Stimulated activated CD4-positive, alpha-beta T cell treated with anti-CD3 and anti-CD28 coated beads, Interleukin-15, amount 100 ng/mL, for 48 hours (primary cell): ENCODE results near the gene COL4A6.
"Not testable (repeated sequence)": the region's sequence is repeated elsewhere in the genome, so short reads cannot be mapped to it uniquely, and the experiment has no call there.

Experiments
- DNase-seq, 2 donors: peaks; one replicate each; pipeline ENCODE4 v3.0.0-alpha.2; 2020; ENCODE audit warnings: low read depth in 2 of 2

COL4A6 gene

DNA sequence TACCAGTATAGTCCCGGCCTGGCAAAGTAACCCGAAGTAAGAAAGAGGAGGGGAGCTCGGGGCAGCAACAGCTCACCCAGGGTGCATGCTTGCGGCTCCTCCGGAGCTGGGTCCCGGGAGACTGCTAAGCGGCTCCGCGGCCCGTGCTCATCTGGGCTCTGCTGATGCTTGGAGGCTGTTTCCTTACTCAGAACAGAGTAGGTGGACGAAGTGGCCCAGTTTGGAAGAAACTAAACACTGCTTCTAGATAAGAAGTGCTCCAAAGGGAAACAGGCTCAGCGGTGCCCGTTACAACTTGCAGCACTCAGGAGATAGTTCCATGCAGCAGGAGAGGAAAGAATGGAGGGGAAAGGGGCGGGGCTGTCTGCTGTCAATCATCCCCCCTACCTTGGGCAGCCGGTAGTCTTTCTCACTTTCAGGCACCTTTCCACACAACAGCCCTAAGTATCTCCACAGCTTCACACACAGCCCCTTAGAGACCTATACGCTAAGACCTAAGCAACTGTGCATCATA lies at the start of gene COL4A6:
COL4A6 (minus strand) TSS at position 313 of the 514 bp plus-strand sequence; CDS start at position 87, 226 bp downstream.
- no peak for DNase-seq

DNA sequence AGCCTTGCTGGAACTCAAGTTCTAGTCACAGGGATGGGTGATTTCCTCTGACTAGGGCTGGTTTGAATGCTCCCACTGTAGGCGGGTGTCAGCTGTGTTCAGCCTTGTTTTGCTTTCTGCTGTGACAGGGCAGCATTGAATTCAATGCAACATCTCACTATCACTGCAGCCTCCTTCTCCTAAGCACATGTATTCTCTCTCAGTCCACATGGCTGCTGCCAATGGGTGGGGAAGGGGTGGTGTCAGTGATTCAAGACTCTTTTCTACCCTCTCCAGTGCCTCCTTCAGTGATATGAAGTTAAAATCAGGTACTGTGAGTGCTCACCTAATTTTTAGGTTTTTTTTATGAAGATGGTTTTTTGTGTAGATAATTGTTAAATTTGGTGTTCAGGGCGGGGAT lies 47.7 kb upstream of the COL4A6 start:
- DNase-seq = no peak

DNA sequence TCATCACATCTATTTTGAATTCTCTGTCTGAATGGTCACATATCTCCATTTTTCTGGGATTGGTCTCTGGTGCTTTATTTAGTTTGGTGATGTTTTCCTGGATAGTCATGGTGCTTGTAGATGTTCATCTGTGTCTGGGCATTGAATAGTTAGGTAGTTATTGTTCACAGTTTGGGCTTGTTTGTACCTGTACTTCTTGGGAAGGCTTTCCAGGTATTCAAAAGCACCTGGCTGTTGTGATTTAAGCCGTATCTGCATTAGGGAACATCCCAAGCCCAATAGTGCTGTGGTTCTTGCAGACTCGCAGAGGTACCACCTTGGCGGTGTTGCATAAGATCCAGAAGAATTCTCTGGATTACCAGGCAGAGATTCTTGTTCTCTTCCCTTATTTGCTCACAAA lies 46.0 kb upstream of the COL4A6 start:
- DNase-seq = no peak

DNA sequence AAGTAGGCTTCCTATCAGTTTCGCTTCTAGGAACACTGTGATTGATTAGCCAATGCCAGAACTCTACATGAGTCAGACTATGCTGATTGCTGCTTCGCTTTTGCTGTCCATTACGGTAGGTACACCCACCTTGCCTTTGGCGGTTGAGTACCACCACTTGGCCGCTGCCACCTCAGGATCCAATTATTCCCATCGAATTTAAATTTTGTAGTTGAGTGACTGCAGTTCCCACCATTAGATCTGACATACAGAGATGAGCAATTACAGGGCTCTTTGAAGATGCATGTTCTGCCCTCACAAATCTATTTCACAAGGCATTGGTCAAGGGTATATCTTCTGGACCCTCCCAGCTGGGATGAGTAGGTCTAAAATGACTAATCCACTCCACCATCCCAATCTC lies 43.3 kb upstream of the COL4A6 start:
- DNase-seq = not testable (repeated sequence)

GRCh38 chrX:108473979-108474378 lies 35.8 kb upstream of the COL4A6 start:
- no peak for DNase-seq

- no peak for DNase-seq
Observed at GRCh38 chrX:108468486-108468885, 30.3 kb upstream of the COL4A6 start.

DNA sequence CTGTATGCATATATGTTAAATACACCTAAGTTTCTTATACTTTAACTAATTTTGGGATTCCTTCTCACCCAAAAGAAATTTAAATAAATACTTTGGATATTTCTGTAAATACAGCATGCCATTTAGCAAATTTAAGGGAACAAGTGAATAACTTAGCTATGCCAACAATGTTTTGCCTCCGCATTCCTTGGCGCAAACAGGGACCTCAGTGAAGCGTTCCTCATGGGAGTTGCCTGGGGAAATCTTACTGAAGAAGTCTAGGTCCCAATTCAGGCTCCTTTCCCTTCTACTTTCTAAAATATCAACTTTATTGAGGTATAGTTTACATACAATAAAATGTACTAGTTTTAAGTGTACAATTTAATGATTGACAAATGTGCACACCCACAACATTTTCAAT lies 26.4 kb upstream of the COL4A6 start:
- no peak for DNase-seq

GRCh38 chrX:108456971-108457477 lies 18.8 kb upstream of the COL4A6 start:
- DNase-seq = no peak

DNA sequence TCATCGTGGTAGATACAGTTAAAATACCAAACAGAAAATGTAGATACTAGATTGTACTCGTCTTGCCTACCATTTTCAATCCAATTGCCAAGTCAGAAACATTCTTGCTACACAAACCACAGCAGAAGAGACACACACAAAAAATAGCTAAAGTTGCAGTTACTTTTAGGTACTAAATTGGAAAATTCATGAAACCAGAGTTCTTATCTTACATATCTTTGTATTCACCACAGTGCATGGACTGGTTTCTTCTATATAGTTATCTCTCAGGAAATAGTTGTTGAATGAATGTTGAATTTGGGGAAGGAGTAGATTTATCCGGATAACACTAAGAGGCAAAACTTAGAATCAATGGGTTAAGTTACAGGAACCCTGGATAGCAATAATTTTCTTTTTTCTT lies 15.6 kb upstream of the COL4A6 start:
- DNase-seq = no peak

- no peak for DNase-seq
Observed at GRCh38 chrX:108447303-108447702, 9.1 kb upstream of the COL4A6 start.

DNA sequence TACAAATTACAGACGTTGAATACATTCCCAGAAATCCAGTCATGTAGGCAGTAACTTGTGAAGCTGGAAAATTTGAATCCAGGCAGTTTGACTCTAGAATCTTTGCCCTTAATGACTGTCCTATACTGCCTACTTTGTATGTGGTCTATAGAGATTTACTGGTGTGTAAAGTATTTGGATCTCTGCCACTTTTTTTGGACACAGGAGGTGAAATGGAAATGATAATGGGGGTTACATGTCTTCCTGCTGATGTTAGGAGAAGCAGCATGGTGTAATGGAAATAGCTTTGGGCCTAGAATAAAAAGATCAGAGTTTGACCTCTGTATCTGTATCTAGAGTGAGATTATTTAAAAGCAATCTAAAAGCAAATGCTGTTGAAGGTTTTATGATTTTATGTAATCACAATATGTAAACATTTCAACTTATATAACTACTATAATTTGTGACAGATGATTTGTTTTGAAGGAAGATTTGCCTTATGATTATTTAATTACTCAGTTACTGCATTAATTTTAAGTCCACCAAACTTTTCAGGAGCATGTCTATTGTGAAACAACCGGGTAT lies 4.8 kb upstream of the COL4A6 start:
- DNase-seq = no peak

GRCh38 chrX:108439961-108440696 lies 1.9 kb upstream of the COL4A6 start:
- DNase-seq = no peak

DNA sequence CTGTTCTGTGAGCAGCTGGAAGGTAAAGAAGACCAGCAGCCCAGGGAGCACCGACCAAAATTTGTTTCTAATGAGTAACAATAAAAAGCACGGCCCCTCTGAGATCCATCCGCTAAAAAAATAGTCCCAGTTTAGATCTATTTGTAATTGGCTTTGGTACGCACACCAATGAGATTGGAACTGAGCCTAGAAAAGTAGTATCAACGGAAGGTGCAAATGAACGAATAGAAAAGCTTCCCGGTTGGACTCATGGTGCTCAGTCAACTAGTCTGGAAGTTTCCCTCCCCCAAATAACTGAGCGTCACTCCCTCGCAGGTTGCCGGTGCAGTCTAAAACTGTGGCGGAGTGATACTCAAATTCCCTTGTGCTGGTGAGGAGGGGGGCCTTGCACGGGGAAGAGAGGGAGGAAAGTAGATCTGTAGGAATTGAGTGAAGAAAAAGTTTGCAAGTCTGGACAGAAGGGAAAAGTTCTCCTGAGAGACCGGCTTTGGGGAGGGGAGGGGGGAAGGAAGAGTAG lies 1.3 kb upstream of the COL4A6 start, which contains the start of gene COL4A5:
COL4A5 (plus strand) TSS at position 413 of the 517 bp plus-strand sequence. CDS start 288 bp downstream, outside the sequence.
- DNase-seq = no peak

DNA sequence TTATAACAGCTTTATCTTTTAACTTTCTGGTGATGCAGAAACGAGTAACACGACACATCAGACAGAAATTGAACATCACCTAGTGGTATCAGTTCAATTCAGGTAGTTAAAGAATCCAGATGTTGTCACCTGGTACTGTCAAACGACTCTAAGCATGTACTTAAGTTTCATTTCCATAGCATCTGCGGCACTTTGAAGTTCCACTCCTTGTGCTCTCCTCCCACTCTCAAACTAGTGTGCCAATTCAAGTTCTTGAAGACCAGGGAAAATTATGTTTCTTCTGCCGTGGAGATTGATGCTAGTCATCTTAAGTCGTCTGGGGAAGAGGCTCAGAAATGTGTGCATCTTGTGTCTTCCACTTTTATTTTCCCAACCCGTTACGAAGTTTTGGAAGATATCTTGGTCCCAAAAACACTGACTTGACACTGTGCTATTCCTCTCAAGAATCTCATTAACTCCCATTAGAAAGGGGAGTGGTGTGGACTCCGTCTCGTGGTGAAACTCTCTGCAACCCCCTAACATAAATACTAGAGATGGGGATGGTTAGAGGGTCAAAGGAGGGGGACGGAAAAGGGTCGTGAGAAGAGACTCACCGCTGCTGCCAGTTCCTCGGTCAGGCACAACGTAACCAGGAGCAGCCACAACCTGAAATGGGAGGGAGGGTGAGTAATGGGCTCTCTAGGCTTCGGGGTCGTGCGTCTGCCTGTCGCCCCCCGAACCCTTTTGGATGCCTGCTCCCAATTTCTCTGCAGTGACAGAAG lies 693 bp downstream of the COL4A6 start:
- no peak for DNase-seq

DNA sequence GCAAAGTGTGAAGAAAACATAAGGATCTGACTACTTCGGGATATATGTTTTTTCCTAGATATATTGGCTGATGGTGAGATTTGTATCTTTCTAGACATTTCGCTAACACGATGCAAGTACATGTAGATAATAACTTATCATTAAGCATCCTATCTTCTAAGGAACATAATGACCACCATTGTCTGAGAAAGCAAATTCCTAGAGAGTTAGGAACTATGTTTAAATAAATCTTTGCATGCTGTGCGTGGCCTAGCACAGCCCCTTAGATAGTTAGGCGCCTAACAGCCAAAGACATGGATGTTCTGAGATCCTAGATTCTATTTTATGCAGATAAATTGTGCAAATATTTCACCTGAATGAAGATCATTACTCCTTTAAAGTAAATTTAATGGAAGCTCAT lies 3.0 kb downstream of the COL4A6 start:
- no peak for DNase-seq

DNA sequence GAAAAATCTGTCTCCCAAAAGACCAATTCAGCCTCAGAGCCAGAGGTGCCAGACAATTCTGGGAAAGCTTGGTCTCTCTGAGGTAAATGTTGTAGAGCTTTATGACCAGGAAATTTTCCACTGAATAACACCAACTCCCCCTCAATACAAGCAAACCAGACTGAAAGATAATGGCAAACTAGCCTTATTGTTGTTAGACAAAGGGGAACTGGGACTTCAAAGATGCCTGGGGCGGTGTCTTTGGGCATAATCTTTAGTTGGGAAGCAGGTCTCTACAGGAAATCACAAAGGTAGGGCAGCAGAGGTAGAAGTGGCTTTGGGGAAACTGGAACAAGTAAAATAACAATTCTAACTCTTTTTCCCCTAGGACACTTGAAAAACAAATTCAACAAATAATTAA lies 12.0 kb downstream of the COL4A6 start:
- no peak for DNase-seq

- no peak for DNase-seq
Observed at GRCh38 chrX:108420481-108420880, 17.7 kb downstream of the COL4A6 start.

GRCh38 chrX:108419401-108419800 lies 18.8 kb downstream of the COL4A6 start:
- DNase-seq = no peak

DNA sequence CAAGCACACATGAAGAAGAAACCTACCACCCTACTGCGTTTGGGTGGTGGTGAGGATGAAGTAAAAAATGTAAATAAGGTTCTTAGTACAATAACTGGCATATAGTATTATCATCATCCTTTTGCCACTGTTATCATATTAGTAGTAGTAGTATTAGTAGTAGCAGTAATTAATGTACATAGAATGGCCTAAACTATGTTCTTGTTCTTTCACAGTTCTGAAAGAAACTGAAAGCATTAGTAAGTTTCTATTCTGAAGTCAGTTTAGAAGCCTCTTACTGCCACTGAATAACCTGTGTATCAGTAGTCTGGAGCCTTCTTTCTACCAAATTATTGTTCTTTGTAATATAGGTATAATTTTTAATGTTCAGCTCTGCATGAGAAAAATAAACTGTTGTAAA lies 21.0 kb downstream of the COL4A6 start:
- DNase-seq = no peak

DNA sequence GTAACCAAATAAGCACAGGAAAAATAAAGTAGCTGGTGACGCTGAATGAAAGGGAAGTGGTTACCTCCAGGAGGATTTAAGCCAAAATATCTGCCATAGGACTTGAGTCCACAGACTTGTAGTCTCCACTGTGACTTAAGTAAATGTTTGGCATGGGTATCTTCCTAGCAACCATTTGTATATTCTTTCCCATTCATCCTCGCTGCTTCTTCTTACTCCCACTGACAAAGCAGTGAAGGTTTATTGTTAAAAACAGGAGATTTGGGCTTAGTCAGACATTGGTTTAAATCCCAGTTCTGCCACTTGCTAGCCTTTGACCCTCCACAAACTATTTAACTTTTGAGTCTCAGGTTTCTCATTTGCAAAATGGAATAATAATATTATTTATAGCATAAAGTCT lies 22.3 kb downstream of the COL4A6 start:
- DNase-seq = no peak

DNA sequence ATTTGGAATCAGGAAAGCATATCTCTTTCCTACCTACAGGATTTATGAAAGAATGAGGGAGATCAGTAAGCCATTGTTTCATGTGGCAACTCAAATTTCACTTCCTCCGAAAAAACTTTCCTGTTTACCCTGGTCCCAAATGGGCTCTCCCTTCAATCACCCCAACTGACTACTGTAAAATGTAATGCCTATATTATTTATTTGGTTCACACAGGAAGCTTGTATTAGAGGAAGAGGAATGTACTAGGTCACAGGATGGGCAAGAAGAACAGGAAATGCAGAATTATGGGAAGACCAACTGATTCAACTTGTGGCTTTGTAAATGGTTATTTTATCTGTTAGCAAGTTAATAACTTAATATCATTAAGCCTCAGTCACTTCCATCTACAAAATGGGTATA lies 23.1 kb downstream of the COL4A6 start:
- DNase-seq = no peak

GRCh38 chrX:108412783-108413182 lies 25.4 kb downstream of the COL4A6 start:
- DNase-seq = no peak
